ENCODE results near the gene RPL27.

GRCh38 chr17:43027091-43028032 is 29.1 kb downstream of the RPL27 start:
- no peak for TF ChIP-seq POLR2AphosphoS5 (IDR thresholded peaks at IDR 0.05; ENCODE audit: low read depth, low read length)
- no peak for TF ChIP-seq REST (IDR thresholded peaks at IDR 0.05; ENCODE audit: insufficient read depth in 1 of 2, low read depth in 2 of 2, low read length in 2 of 2)

Measured in PFSK-1 (cell line).